ENCODE data around the gene SMG9. TPM values are rescaled to one million over a fixed set of nuclear protein-coding genes. Genes with fewer than 3 reads are reported as not detected.

SMG9 gene
- polyA plus RNA-seq, 1 of the 3 experiments (the other 2 are of a cell fraction): 24.3 TPM

- Histone ChIP-seq H3K27ac (ENCODE audit: low read depth in 2 of 2, low read length in 1 of 2) (no peak overlapping the region), H3F3A (replicated peaks; ENCODE audit: insufficient read depth) (no peaks in the 10 kb centered on the region), H3K9ac (no peak overlapping the region), H2AFZ (ENCODE audit: low read depth) (no peak overlapping the region), H3K4me2 (no peak overlapping the region), H3K4me3 (ENCODE audit: low read depth in 2 of 2, low read length in 1 of 2) (no peak overlapping the region), H3K36me3 (replicated peaks in 1 of 2; ENCODE audit: control insufficient read depth in 1 of 2, insufficient read depth in 2 of 2, low read length in 1 of 2) (no peaks in the 10 kb centered on the region), H4K20me1 (ENCODE audit: insufficient read depth) (no peaks in the 10 kb centered on the region), H3K9me3 (no peaks in the 10 kb centered on the region), H3K79me2 (ENCODE audit: insufficient read depth) (no peaks in the 10 kb centered on the region), H3K4me1 (ENCODE audit: control insufficient read depth in 1 of 2, insufficient read depth in 2 of 2, low read depth in 1 of 2, low read length in 1 of 2) (peaks cover 0 to 7% of the 10 kb centered on the region in 2 experiments; a peak in 1 of 4 replicates), H3K27me3 (ENCODE audit: insufficient read depth) (peaks cover 26% of the 10 kb centered on the region; the same call in 1 of the 2 replicates), H3K9me2 (no peaks in the 10 kb centered on the region)
- 68% methylated on average over 6 of the region's 7 CpGs for WGBS (ENCODE audit: low lambda C conversion rate)
- no peak for DNase-seq
- ChIA-PET POLR2A (interaction anchor here (0.6 kb wide), 1 partner anchor 138 kb away, joined by 3 read pairs; the partner anchor contains the start of gene ZNF45), CTCF (interaction anchor here (1.0 to 3.5 kb wide), 4 partner anchors 11 to 52 kb away, joined by 3 to 14 read pairs (median 6); no protein-coding TSS in a partner anchor)
- TF ChIP-seq EP300 (IDR thresholded peaks at IDR 0.05; ENCODE audit: borderline replicate concordance in 1 of 2, low read depth in 1 of 2, low read length in 1 of 2): no peak
These were observed 42.8 kb upstream of the SMG9 start for GRCh38 chr19:43797556-43797955.

GRCh38 chr19:43797118-43797517 is 42.4 kb upstream of the SMG9 start:
- Histone ChIP-seq H3K27me3 (ENCODE audit: insufficient read depth) (peaks cover 26% of the 10 kb centered on the region; the same call in 1 of the 2 replicates), H3K4me1 (ENCODE audit: control insufficient read depth in 1 of 2, insufficient read depth in 2 of 2, low read depth in 1 of 2, low read length in 1 of 2) (peaks cover 0 to 7% of the 10 kb centered on the region in 2 experiments; a peak in 1 of 4 replicates), H3K4me2 (no peak overlapping the region), H3F3A (replicated peaks; ENCODE audit: insufficient read depth) (no peaks in the 10 kb centered on the region), H3K79me2 (ENCODE audit: insufficient read depth) (no peaks in the 10 kb centered on the region), H3K36me3 (replicated peaks in 1 of 2; ENCODE audit: control insufficient read depth in 1 of 2, insufficient read depth in 2 of 2, low read length in 1 of 2) (no peaks in the 10 kb centered on the region), H3K27ac (ENCODE audit: low read depth in 2 of 2, low read length in 1 of 2) (no peak overlapping the region), H3K9me3 (no peaks in the 10 kb centered on the region), H4K20me1 (ENCODE audit: insufficient read depth) (no peaks in the 10 kb centered on the region), H2AFZ (ENCODE audit: low read depth) (no peak overlapping the region), H3K9me2 (no peaks in the 10 kb centered on the region), H3K9ac (no peak overlapping the region), H3K4me3 (ENCODE audit: low read depth in 2 of 2, low read length in 1 of 2) (no peak overlapping the region)
- 42% methylated on average over 6 of the region's 6 CpGs for WGBS (ENCODE audit: low lambda C conversion rate)
- POLR2A ChIA-PET: interaction anchor here (0.6 kb wide), 1 partner anchor 138 kb away, joined by 3 read pairs; the partner anchor contains the start of gene ZNF45
- DNase-seq: no peak
- TF ChIP-seq GABPA (IDR thresholded peaks at IDR 0.05; ENCODE audit: low read depth): no peak
- TF ChIP-seq REST (IDR thresholded peaks at IDR 0.05; ENCODE audit: low read depth, low read length): no peak
- no peak for TF ChIP-seq JUND (IDR thresholded peaks at IDR 0.05)
- no peak for TF ChIP-seq TCF12 (IDR thresholded peaks at IDR 0.05)
- no peak for TF ChIP-seq TEAD4 (IDR thresholded peaks at IDR 0.05; ENCODE audit: borderline replicate concordance, insufficient read depth)
- TF ChIP-seq IRF3 (IDR thresholded peaks at IDR 0.05; ENCODE audit: low read depth, low read length): no peak
- no peak for TF ChIP-seq ELF1 (IDR thresholded peaks at IDR 0.05)
- no peak for TF ChIP-seq NRF1 (IDR thresholded peaks at IDR 0.05; ENCODE audit: low read depth, low read length)
- TF ChIP-seq USF1 (IDR thresholded peaks at IDR 0.05; ENCODE audit: borderline replicate concordance, low read depth): no peak
- TF ChIP-seq MXI1 (IDR thresholded peaks at IDR 0.05; ENCODE audit: low read depth, low read length): no peak
- CTCF ChIA-PET: interaction anchor here (1.0 to 3.5 kb wide), 4 partner anchors 10 to 52 kb away, joined by 3 to 14 read pairs (median 6); no protein-coding TSS in a partner anchor

All from SK-N-SH (cell line).